ENCODE measurements around the gene CNIH3.

- TF ChIP-seq POLR2A (IDR thresholded peaks at IDR 0.05) (no peak), CTCF (IDR thresholded peaks at IDR 0.05) (no peak), EP300 (IDR thresholded peaks at IDR 0.05) (no peak)
Measured at GRCh38 chr1:224637515-224637914, 21.4 kb downstream of the CNIH3 start.
